HG03432 (cell line): Measurements from ENCODE around the gene EMID1.

ENCODE experiments used
- ATAC-seq: cut with Tn5 transposase; IDR thresholded peaks from one replicate; pipeline ENCODE4 v1.9.1; 2021; ENCODE audit warnings: mild to moderate bottlenecking, moderate library complexity; ENCODE audit not compliant: unreplicated experiment

The EMID1 gene

GRCh38 chr22:29205594-29206371 lies at the start of gene EMID1:
TSS of gene EMID1 (plus strand) at chr22:29205896. CDS start at chr22:29206039, 143 bp downstream.
- ATAC-seq = no peak

DNA sequence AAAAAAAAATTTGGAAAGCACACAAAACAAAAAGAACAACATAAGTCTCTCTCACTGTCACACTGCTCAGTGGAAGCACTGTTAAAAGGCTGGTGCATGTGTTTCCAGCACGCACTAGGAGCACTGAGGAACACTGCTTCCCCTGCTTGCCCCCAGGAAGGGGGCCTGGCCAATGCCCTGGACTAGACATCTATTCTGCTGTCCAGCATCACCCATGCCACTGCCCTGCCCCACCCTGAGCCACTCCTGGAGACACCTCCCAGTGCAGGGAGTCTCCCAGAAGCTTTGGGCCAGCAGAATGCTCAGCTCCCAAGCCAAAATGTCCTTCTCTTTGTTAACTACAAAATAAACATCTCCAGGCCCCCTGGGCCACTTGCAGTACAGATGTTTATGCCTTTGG lies 49.7 kb upstream of the EMID1 start:
- ATAC-seq = no peak

GRCh38 chr22:29156507-29156906 lies 49.2 kb upstream of the EMID1 start:
- no peak for ATAC-seq

DNA sequence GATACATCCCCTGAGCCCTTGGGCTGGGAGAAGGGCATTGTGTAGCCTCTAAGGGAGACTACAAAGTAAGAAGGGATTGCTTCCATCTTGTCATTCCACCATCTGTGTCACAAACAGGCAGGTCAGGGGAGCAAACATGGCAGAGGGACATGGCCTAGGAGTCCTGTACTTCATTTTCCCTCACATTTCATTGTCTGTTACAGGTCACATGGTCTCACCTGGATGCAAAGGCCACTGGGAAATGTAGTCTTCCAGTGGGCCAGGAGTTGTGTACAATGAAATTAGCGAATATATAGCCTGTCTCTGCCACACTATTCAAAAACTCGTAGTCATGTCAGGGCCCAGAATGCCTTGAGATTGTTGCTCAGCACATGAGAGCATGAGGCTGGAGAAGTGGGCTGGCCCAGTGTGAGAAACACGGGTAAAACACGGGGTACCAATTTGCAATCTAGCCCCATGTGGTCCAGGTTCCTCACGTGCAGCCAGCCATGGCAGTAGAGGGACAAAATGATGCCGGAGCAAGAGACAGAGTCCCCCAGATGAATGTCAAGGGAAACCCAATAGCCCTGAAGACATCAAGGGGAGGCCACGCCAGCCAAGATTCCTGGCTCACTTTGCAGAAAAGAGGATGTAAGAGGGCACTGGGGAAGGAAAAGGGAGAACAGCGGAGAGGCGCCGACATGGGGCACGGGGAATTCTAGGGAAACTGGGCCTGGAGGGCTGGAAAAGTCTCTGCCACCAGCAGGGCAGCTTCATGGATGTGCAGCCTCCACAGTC lies 47.7 kb upstream of the EMID1 start:
- ATAC-seq = no peak

DNA sequence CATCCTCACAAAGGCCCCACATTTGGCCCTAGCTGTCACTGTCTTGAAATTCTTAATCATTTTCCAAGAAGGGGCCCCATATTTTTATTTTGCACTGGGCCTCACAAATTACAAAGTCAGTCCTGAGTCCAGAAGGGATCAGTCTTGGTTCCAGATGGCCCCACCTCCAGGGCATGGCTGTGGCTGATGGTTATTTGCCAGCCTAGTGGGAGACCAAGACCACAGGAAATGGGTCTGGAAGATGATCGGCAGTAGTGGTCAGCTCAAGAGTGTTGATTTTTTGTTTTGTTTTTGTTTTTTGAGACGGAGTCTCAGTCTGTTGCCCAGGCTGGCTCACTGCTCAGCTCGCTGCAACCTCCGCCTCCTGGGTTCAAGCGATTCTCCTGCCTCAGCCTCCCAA lies 47.1 kb upstream of the EMID1 start:
- no peak for ATAC-seq

- ATAC-seq = no peak
Measured at GRCh38 chr22:29163808-29164207, 41.9 kb upstream of the EMID1 start.

GRCh38 chr22:29165321-29166060 lies 40.2 kb upstream of the EMID1 start:
- ATAC-seq = no peak

DNA sequence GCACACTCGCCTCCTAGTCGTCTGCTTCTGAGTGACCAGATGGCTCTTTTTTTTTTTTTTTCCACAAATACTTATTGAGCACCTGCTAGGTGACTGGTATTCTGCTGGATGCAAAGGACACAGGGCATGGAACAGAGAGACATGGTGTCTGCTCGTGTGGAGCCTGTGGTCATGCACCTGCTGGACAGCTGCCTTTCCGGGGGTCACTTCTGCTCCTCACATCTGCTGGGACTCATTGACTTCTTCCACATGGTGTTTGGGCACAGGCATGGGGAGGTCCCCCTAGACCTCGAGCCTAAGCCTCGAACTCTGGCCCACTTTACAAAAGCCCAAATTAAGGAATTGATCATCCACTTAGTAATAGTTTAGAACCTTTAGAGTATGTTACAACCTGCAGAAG lies 39.5 kb upstream of the EMID1 start:
- no peak for ATAC-seq

GRCh38 chr22:29167032-29167911 lies 38.4 kb upstream of the EMID1 start:
- peak; percentile 90 for ATAC-seq

- no peak for ATAC-seq
Measured at GRCh38 chr22:29171721-29172120, 34.0 kb upstream of the EMID1 start.

GRCh38 chr22:29172216-29172615 lies 33.5 kb upstream of the EMID1 start:
- no peak for ATAC-seq

- no peak for ATAC-seq
Measured at GRCh38 chr22:29175312-29175835, 30.3 kb upstream of the EMID1 start.

- ATAC-seq = no peak
Measured at GRCh38 chr22:29183971-29184848, 21.5 kb upstream of the EMID1 start.

DNA sequence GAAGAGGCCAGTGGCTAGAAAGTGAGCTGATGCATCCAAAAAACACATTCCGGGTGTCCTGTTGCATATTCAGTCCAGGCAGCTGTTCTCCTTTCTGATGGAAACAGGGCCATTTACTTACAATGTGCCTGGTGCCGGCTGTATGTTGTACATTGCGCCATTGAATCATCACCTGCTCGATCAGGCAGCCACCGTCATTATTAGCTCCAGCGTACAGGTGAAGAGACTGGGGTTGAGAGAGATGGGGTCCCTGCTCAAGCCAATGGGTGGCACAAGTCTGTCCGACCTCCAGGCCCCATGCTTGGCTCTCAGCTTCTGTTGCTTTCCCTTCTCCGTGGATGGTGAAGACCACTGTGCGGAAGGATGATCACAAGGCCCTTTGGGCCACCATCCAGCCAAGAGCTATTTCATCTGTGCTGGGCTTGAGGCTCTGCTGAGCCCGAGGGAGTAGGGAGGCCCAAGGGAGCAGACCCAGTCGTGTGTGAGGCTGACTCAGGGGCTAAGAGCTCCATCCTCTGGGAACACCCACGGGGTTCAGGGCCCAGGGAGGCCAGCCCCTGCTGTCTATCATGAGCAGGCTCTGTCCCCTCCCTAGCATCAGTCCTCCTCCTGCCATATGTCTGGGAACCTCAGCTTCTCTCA lies 20.7 kb upstream of the EMID1 start:
- ATAC-seq = no peak

DNA sequence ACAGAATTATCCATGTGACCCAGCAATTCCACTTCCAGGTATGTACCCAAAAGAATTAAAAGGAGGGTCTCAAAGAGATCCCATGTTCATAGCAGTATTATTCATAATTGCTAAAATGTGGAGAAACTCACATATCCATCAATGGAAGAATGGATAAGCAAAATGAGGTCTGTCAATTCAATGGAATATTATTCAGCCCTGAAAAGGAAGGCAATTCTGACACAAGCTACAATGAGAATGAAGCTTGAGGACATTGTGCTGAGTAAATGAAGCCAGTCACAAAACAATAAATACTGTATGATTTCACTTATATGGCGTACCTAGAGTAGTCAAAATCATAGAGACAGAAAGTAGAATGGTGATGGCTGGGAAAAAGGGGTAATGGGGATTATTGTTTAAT lies 19.4 kb upstream of the EMID1 start:
- no peak for ATAC-seq

GRCh38 chr22:29187831-29188230 lies 17.9 kb upstream of the EMID1 start:
- ATAC-seq = no peak

DNA sequence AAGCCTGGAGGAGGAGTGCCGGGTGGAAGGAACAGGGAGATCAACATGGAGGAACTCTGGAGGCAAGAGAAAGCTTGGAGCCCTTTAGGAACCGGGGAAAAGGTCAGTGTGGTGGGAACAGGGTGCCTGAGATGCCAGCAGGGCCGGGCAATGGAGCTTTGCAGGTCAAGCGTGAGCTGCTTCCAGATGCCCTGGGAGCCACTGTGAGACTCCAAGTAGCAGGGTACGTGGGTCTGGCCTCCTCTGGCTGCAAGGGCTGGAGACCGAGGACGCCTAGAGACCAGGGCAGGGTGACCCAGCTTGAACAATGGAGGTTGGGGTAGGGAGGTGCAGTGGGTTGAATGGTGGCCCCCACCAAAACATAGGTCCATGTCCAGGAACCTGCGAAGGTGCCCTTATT lies 15.6 kb upstream of the EMID1 start:
- ATAC-seq = no peak

DNA sequence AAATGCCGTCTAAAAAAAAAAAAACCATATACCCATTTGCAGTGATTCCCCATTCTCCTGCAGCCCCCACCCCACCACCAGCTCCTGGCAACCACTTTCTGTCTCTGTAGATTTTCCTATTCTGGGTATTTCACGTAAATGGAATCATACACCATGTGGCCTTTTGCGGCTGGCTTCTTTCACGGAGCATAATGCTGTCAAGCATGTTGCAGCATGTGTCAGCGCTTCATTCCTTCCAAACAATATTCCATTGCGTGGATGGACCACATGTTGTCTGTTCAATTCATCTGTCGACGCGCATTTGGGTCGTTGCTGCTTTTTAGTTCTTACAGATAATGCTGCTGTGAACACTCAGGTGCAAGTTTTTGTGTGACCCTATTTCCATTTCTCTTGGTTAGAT lies 14.8 kb upstream of the EMID1 start:
- ATAC-seq = no peak

- ATAC-seq = no peak
Measured at GRCh38 chr22:29193021-29193420, 12.7 kb upstream of the EMID1 start.
